B cell (primary cell): ENCODE results near the gene HSP90AB1. TPM values are rescaled to one million over a fixed set of nuclear protein-coding genes. Genes with fewer than 3 reads are reported as not detected.

ENCODE experiments used
- ATAC-seq: fragments of 200-7000 bp; cut with Tn5 transposase; one replicate; pipeline ENCODE4 v1.10.0; 2021; ENCODE audit warnings: low read depth, mild to moderate bottlenecking, moderate number of reproducible peaks, moderate library complexity
- CTCF ChIA-PET: fragments of 350-600 bp; sonication (Branson Sonifier 250); formaldehyde crosslinking; loops from one replicate; lab custom pipeline; 2021; ENCODE audit warnings: antibody characterized with exemption, inconsistent platforms; lab: Charles Lee
- POLR2A ChIA-PET: fragments of 350-600 bp; sonication (Branson Sonifier 250); formaldehyde crosslinking; loops from one replicate; lab custom pipeline; 2021; ENCODE audit warnings: antibody characterized with exemption; lab: Charles Lee
- DNase-seq: peaks from one replicate; pipeline ENCODE4 v3.0.0; 2013
- H2AFZ ChIP-seq: 2 replicates; pipeline ENCODE4 v1.6.1; 2012; ENCODE audit warnings: mild to moderate bottlenecking, low read depth, low read length; ENCODE audit not compliant: insufficient read depth, poor library complexity, severe bottlenecking
- H3K27ac ChIP-seq, 2 donors: 1 replicate in 1 of 2; 2 replicates in 1 of 2; pipeline ENCODE4 v1.5.1; 2012 to 2013; ENCODE audit warnings: low read length in 2 of 2, mild to moderate bottlenecking in 2 of 2, moderate library complexity in 1 of 2
- H3K27me3 ChIP-seq, 4 experiments: fragments of 200-600 bp in 1 of 4; sonication (generic) in 1 of 4; replicated peaks in 1 of 4; 1 replicate in 2 of 4; 2 replicates in 2 of 4; pipeline versions ENCODE4 v1.6.1 to v1.7.0; 2013 to 2016; ENCODE audit warnings: low read length in 3 of 4, mild to moderate bottlenecking in 2 of 4, mixed read lengths in 1 of 4, moderate library complexity in 1 of 4; ENCODE audit not compliant: insufficient read depth in 4 of 4, control insufficient read depth in 3 of 4; ENCODE audit errors: control extremely low read depth in 1 of 4
- H3K36me3 ChIP-seq, 2 experiments: replicated peaks in 1 of 2; 1 replicate in 1 of 2; 2 replicates in 1 of 2; pipeline versions ENCODE4 v1.6.1 to v1.7.1; 2013; ENCODE audit warnings: low read length in 1 of 2; ENCODE audit not compliant: insufficient read depth in 2 of 2, control insufficient read depth in 1 of 2; ENCODE audit errors: control extremely low read depth in 1 of 2, extremely low read depth in 1 of 2
- H3K4me1 ChIP-seq, 2 donors: fragments of 200-600 bp in 1 of 2; sonication (generic) in 1 of 2; 1 replicate in 1 of 2; 2 replicates in 1 of 2; pipeline versions ENCODE4 v1.5.1 to v1.6.1; 2013 to 2017; ENCODE audit warnings: low read length in 2 of 2; ENCODE audit not compliant: control insufficient read depth in 2 of 2, insufficient read depth in 2 of 2
- H3K4me2 ChIP-seq: replicated peaks from 2 replicates; pipeline ENCODE3; 2012; ENCODE audit warnings: mild to moderate bottlenecking, low read depth, low read length; ENCODE audit not compliant: poor library complexity, severe bottlenecking
- H3K4me3 ChIP-seq, 5 experiments: fragments of 200-600 bp in 1 of 5; sonication (generic) in 1 of 5; 1 replicate in 3 of 5; 2 replicates in 2 of 5; pipeline versions ENCODE4 v1.5.1 to v1.7.0; 2011 to 2016; ENCODE audit warnings: low read length in 4 of 5, mild to moderate bottlenecking in 4 of 5, low read depth in 2 of 5, control low read depth in 1 of 5, moderate library complexity in 1 of 5; ENCODE audit not compliant: insufficient read depth in 1 of 5; ENCODE audit errors: control extremely low read depth in 1 of 5, extremely low read depth in 1 of 5
- H3K79me2 ChIP-seq: fragments of 200-600 bp; sonication (generic); one replicate; pipeline ENCODE4 v1.6.0; 2016; ENCODE audit warnings: low read length; ENCODE audit not compliant: control insufficient read depth, insufficient read depth
- H3K9ac ChIP-seq: fragments of 200-600 bp; sonication (generic); 2 replicates; pipeline ENCODE4 v1.6.1; 2017; ENCODE audit warnings: mild to moderate bottlenecking, low read length, moderate library complexity
- H3K9me3 ChIP-seq, 3 donors: one replicate each; pipeline versions ENCODE4 v1.6.1 to v1.7.1; 2013; ENCODE audit warnings: low read length in 2 of 3; ENCODE audit not compliant: control insufficient read depth in 2 of 3, insufficient read depth in 1 of 3; ENCODE audit errors: control extremely low read depth in 1 of 3
- H4K20me1 ChIP-seq: 2 replicates; pipeline ENCODE4 v1.6.0; 2012; ENCODE audit warnings: mild to moderate bottlenecking, low read length; ENCODE audit not compliant: insufficient read depth, control insufficient read depth, poor library complexity, severe bottlenecking
- H3K27ac Mint-ChIP-seq: one replicate; pipeline ENCODE4 v1.8.0; 2021; ENCODE audit warnings: mixed read lengths
- H3K27me3 Mint-ChIP-seq: one replicate; pipeline ENCODE4 v1.8.0; 2021; ENCODE audit warnings: mixed read lengths
- H3K4me1 Mint-ChIP-seq: one replicate; pipeline ENCODE4 v1.8.0; 2021; ENCODE audit warnings: mixed read lengths
- H3K4me3 Mint-ChIP-seq: one replicate; pipeline ENCODE4 v1.8.0; 2021; ENCODE audit warnings: mixed read lengths
- H3K9me3 Mint-ChIP-seq: one replicate; pipeline ENCODE4 v1.8.0; 2022; ENCODE audit warnings: mixed read lengths; ENCODE audit not compliant: insufficient read depth
- CTCF ChIP-seq: fragments of 200-600 bp; IDR thresholded peaks from one replicate; pipeline ENCODE4 v1.8.0; 2022; ENCODE audit warnings: antibody characterized with exemption, mild to moderate bottlenecking
- EZH2 ChIP-seq: IDR thresholded peaks from 2 replicates; pipeline ENCODE4 v1.6.1; 2012; ENCODE audit warnings: borderline replicate concordance, low read depth, mild to moderate bottlenecking, moderate library complexity, low read length; ENCODE audit not compliant: insufficient read depth, poor library complexity, severe bottlenecking
- WGBS: methylation state at CpG from one replicate; pipeline ENCODE4 v1.1.5; 2013; ENCODE audit warnings: missing lambda C conversion rate; ENCODE audit not compliant: insufficient coverage; 5-methylcytosine and 5-hydroxymethylcytosine counted together
- intact Hi-C: fragments of 100-400 bp; cut with micrococcal nuclease; formaldehyde crosslinking; loops from one replicate; pipeline ENCODE4 v1.10.0; 2022
- polyA plus RNA-seq: library from polyadenylated mRNA; depleted of rRNA; stranded (reverse); fragments of >200 nt; gene quantifications from 2 replicates; pipeline ENCODE4 v1.2.3, GENCODE V29; 2012
- total RNA-seq, 2 donors: library from RNA; stranded (reverse); fragments of 120-200 nt in 1 of 2; gene quantifications; 1 replicate in 1 of 2; 2 replicates in 1 of 2; pipeline versions ENCODE4 v1.2.3 to v1.2.4, GENCODE V29; 2013 to 2022

HSP90AB1 gene
- total and polyA plus RNA-seq, 2 donors (not counting 1 experiment from before 2014, with no cell fraction given), result 395 to 645 TPM

GRCh38 chr6:44202972-44203750, 43.7 kb upstream of the HSP90AB1 start:
- H2AFZ ChIP-seq, result no peak overlapping the region
- H3K36me3 ChIP-seq, result no peaks in the 10 kb centered on the region
- H3K27me3 ChIP-seq, result no peaks in the 10 kb centered on the region
- Mint-ChIP-seq H3K4me3 (no peak overlapping the region), H3K27ac (no peak overlapping the region), H3K4me1 (no peaks in the 10 kb centered on the region), H3K27me3 (peaks cover 5% of the 10 kb centered on the region), H3K9me3 (no peaks in the 10 kb centered on the region)
- intact Hi-C loops, result no loop called here
- WGBS, result 94% methylated on average over 10 of the region's 11 CpGs
- TF ChIP-seq EZH2, result no peak
- TF ChIP-seq CTCF, result no peak
- no peak for DNase-seq
- no peaks in the 10 kb centered on the region for H3K4me1 ChIP-seq
- no peak overlapping the region for H3K4me2 ChIP-seq
- no peak overlapping the region for H3K4me3 ChIP-seq
- POLR2A ChIA-PET, result no interaction called here
- ATAC-seq, result no peak
- no peaks in the 10 kb centered on the region for H3K79me2 ChIP-seq
- no peaks in the 10 kb centered on the region for H4K20me1 ChIP-seq
- no peak overlapping the region for H3K9ac ChIP-seq
- H3K9me3 ChIP-seq, result no peaks in the 10 kb centered on the region
- CTCF ChIA-PET, result no interaction called here
- H3K27ac ChIP-seq, result no peak overlapping the region

- ChIA-PET POLR2A (no interaction called here), CTCF (no interaction called here)
- Histone ChIP-seq H4K20me1 (no peaks in the 10 kb centered on the region), H3K4me1 (no peaks in the 10 kb centered on the region), H3K27ac (no peak overlapping the region), H3K79me2 (no peaks in the 10 kb centered on the region), H3K9me3 (no peaks in the 10 kb centered on the region), H2AFZ (no peak overlapping the region), H3K4me2 (no peak overlapping the region), H3K4me3 (no peak overlapping the region), H3K9ac (no peak overlapping the region), H3K27me3 (no peaks in the 10 kb centered on the region), H3K36me3 (no peaks in the 10 kb centered on the region)
- Mint-ChIP-seq H3K4me3 (no peak overlapping the region), H3K27me3 (peaks cover 10% of the 10 kb centered on the region), H3K4me1 (no peaks in the 10 kb centered on the region), H3K9me3 (no peaks in the 10 kb centered on the region), H3K27ac (no peak overlapping the region)
- WGBS, result 97% methylated on average over 6 of the region's 6 CpGs
- no peak for DNase-seq
- no peak for ATAC-seq
- TF ChIP-seq EZH2 (no peak), CTCF (no peak)
- intact Hi-C loops, result no loop called here
Measured at GRCh38 chr6:44203955-44204354, 42.9 kb upstream of the HSP90AB1 start.
